Activated CD8-positive, alpha-beta memory T cell treated with anti-CD3 and anti-CD28 coated beads for 48 hours (primary cell): Measurements from ENCODE around the gene ST8SIA1.

Experiments used
- DNase-seq, 3 experiments: peaks; one replicate each; pipeline ENCODE4 v3.0.0-alpha.2; 2020; ENCODE audit warnings: low read depth in 2 of 3, low spot score in 2 of 3

The ST8SIA1 gene

DNA sequence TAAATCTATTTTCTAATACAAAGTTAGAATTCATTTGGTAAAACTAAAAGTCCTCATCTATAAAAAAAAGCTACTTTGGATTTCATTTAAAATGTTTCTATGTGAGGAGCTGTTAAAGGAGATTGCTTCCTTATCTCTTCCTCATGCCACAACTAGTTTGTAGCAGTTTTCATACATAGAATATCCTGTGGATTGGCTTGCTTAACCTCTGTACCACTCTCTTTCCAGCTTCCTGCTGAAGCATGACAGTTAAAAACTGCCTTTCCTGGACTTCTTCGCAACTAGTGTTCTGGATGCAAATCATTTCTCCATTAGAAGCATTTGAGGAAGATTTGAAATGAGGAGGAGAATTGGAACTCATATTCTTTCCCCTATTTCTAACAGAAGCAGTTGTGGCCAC is 49.6 kb downstream of the ST8SIA1 start:
- no peak for DNase-seq

- no peak for DNase-seq
These were observed 51.0 kb downstream of the ST8SIA1 start for GRCh38 chr12:22283508-22283907.

DNA sequence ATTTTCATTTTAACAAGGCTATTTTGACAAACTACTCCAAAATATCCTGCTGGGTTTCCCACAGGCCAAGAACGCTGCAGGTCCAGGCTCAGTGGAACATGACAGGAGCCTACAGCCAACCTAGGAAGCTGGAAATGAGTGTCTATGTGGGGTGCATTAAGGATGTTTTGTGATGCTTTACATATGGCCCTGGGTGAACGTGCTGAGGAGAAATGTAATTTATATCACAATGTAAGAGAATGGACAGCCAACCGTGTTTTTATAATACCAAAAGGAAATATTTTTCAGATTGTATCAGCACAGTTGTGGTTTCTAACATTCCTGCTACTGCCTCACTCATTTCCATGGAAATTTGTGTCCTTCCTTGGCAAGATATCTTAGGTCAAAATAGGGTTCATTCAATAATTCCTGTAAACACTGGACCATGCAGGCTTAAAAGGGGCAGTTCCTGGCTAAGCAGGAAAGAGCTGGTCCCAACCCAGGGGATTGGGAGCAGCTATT is 51.5 kb downstream of the ST8SIA1 start:
- DNase-seq, result no peak

GRCh38 chr12:22282283-22282682 is 52.2 kb downstream of the ST8SIA1 start:
- no peak for DNase-seq

DNA sequence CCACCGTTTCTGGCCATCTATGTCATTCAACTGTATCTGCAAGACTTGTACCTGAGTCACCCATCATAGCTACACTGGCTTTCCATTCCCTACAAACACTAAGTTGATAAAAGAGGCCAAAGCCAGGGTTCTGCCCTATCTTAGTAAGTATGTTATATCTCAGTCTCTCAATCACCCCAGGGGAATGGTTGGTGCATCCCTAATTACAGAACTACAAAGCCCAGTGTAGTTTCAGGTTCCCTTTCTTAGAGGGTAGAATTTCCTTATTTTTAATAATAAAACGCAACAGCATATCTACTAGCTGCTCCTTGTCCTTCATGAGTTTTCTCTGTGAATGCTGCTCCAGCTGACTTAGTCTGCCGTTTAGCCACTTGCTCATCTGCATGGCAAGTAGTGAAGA is 57.6 kb downstream of the ST8SIA1 start:
- DNase-seq, result no peak

DNA sequence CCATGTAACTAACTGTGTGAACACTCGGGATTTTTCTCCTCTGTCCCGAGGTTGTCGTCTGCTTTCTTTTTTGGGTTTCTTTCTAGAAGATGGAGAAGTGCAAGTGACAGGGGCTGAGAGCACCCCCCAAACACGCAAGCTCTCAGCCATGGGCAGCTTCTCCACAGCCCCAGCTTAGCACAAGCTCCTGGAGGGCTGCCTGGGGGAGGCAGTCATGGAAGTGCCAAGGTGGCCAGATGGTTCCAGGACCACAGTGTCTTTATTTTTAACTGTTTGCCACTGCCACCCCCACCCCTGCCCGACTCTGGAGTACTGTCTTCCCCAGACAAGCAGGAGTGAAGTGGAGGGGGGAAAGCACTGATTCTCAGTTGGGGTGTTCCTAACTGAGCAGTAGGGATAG is 58.2 kb downstream of the ST8SIA1 start:
- DNase-seq, result no peak

- DNase-seq, result no peak
These were observed 58.7 kb downstream of the ST8SIA1 start for GRCh38 chr12:22275843-22276242.

GRCh38 chr12:22272335-22273151 is 62.0 kb downstream of the ST8SIA1 start:
- DNase-seq, result no peak

- no peak for DNase-seq
These were observed 63.5 kb downstream of the ST8SIA1 start for GRCh38 chr12:22271023-22271422.

DNA sequence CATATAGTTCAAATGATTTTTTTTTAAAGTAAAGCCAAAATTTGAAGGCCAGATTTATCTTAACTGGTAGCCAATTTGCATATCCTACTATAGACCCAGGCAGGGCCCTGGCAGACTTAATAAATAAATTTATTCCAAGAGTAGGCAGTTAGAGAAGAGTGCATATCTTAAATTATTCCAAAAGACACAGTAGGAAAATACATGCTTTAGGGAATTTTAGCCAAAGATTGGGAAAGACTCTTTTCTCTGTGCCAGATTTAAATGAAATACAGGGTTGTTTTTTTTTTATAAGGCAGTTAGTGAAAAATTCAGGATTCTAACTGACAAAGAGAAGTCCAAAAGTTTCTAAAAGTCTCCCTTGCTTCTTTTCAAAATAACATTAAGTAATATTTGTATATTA is 65.5 kb downstream of the ST8SIA1 start:
- DNase-seq, result no peak

DNA sequence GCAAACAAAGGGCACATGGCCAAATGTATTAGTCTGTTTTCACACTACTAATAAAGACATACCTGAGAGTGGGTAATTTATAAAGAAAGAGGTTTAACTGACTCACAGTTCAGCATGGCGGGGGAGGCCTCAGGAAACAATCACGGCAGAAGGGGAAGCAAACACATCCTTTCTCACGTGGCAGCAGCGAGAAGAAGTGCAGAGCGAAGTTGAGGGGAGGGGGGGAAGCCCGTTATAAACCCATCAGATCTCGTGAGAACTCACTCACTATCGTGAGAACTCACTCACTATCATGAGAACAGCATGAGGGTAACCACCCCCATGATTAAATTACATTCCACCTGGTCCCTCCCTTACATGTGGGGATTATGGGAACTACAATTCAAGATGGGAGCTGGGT is 66.1 kb downstream of the ST8SIA1 start:
- no peak for DNase-seq

DNA sequence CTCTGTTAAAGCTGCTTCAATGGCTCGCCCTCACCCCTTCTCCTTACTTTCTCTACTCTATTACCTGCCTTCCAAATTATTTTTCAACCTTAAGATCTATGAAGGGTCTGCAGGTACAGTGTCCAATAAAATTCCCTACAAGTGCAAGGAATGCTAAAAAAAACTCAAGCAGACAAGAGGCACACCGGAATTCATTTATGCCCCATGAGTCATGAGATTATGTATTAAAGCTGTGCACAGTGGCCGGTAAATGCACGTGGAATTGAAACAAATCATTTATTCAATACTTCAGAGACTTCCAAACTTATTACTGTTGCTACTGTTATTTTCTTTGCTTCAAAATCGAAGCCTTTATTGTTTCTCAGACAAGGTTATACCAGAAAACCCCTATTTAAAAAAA is 68.4 kb downstream of the ST8SIA1 start:
- DNase-seq, result no peak

DNA sequence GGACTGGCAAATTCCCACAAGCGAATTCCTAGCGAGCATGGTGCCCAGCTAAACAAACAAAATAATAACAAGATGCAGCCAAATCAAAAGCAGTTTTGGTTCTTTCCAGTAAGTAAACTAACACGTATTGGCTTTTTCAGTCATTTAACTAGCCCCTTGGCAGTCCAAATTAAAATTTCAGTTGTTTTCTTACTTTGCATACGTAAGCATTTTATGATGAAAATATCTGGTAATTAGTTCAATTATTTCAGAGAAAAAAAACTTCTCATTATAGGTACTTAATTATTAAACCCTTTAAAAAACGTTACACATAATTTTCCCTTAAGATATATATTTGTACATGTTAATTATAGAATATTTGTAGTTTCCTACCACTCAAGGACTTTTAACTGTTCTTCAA is 70.1 kb downstream of the ST8SIA1 start:
- DNase-seq, result no peak

DNA sequence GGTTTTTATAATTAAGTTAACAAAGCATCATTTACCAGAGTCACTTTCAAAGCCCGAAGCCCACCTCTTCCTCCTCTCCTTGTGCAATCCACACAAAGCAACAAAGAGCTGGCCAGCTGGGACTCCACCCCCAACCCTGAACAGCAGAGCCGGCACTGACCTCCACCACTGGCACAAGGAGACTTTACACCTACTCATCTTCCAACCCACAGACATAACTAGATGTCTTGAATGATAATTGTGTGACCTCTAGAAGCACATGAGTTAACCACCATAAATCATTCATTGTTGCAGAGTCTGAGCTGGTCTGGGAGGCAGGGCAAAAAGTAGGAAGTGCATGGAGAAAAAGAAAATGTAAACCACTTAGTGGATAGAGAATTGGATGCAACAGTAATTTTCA is 72.2 kb downstream of the ST8SIA1 start:
- no peak for DNase-seq

GRCh38 chr12:22257100-22257499 is 77.4 kb downstream of the ST8SIA1 start:
- DNase-seq, result no peak

GRCh38 chr12:22256605-22257004 is 77.9 kb downstream of the ST8SIA1 start:
- DNase-seq, result no peak

- no peak for DNase-seq
These were observed 78.5 kb downstream of the ST8SIA1 start for GRCh38 chr12:22256041-22256441.

DNA sequence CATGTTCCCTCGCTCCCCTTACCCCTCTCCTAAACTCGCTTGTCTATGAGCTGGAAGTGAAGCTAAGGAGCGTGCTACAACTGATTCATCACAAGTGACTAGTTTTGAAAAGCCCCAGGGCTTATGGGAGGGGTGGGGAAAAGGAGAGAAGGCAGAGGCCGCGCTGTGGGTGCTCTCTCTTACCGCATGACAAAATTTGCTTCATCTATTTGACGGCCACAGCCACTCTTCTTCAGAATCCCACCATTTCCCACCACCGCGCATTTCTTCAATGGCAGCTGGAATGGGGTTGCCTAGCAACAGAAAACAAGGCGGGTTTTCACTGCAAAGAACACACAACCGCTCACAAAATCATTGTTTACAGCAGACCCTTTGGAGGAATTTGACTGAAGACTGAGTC is 79.4 kb downstream of the ST8SIA1 start:
- DNase-seq, result no peak

DNA sequence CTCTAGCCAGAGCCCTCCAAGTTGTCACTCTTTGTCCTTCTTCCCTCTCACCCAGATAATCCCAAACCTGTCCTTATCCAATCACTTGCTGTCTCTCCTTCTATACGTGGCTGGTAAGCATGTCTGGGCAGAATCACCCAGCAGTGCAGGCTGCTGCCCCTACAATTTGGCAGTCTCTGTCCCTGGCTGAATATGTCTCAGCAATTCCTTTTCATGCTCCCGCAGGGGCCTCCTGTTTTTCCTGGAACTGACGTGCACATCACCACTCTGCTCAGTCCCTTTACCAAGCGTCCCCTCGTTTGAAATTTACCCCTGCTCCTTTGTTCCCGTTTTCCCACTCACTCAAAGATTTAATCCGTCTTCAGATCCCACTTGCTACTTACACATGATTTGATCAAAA is 80.0 kb downstream of the ST8SIA1 start:
- no peak for DNase-seq

DNA sequence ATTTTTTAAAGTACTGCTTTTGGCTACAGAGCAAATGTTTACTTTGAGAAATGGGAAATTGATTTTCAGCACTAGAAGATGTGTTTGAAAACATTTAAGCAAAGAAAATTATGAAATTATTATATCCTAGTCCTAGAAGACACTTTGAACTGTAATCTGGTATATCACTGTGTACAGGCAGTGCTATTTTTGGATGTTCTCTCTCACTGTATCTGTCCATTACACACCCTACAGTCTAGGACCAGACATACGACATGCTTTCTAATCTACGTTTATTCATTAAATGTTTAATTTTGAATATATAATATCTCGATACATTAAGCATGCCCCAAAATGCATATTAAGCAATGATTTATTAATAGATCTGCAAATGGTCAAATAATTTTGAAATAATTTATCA is 82.5 kb downstream of the ST8SIA1 start:
- no peak for DNase-seq

DNA sequence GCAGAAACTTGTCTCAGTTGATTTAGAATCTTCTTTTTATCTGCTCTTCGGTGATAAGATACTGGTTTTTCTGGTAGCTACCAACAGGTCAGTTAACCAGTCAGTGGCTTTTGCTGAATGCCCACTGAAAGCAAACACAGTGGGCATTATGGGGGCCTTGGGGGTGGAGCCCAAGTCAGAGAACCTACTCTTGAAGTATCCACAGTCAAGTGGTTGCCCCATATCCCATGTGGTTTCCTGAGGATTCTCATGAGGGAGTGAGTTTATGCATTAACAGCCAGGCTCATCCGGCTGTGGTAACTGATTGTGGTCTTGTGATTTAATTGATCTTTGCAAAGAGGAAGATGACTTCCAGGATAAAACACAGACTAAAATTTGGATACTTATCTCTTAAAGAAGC is 83.7 kb downstream of the ST8SIA1 start:
- DNase-seq, result no peak

DNA sequence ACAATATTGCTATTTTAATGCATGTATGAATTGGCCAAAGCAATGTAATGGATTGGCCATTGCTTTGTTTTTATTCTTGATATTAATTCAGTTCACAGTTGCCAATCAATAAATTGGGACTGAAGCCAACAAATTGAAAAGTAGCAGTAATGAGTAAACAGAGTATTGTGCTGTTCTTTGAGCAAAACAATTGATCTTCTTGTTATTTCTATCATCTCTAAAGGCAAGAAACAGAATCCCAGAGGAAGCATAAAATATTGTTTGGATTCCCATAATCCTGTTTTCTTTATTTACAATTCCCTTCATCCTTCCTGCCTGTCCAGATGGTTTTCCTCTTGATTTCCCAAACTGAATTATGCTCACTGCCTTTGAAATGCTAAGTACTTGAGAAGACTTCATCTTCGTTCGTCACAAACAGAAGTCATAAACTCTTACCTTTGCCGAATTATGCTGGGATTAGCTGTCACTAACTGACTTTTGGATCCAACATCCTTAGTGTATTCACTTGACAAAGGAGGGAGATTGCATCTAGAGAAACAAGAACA is 85.9 kb downstream of the ST8SIA1 start:
- no peak for DNase-seq

DNA sequence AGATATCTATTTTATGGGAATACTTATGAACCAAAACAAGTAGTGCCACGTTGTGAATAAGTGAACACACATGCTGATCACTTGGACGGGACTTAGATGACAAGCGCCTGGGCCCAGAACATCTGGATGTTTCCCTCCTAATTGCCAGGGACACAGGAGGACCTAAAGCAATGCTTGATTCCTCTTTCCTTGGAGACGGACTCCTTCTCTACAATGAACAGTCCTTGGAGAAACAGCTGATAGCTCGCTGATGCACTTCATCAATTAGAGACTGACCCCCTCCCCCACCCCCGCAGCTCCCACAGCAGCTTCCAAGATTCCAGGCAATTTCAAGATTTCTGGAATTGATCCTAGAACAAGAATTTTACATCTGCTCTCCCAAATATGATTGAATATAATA is 86.4 kb downstream of the ST8SIA1 start:
- no peak for DNase-seq
